Measurements from ENCODE around the gene MATN3. TPM values are rescaled to one million over a fixed set of nuclear protein-coding genes. Genes with fewer than 3 reads are reported as not detected.
"Not testable (repeated sequence)": the region's sequence is repeated elsewhere in the genome, so short reads cannot be mapped to it uniquely, and the experiment has no call there.

MATN3 gene
- total and polyA plus RNA-seq, 8 donors: 0.53 to 7.0 (median 0.87) TPM; not detected in 3

GRCh38 chr2:20050104-20050645 is 37.7 kb upstream of the MATN3 start:
- no peaks in the 10 kb centered on the region for H3K36me3 ChIP-seq

GRCh38 chr2:20049637-20050036 is 37.2 kb upstream of the MATN3 start:
- intact Hi-C loops (cut with DNase I; ENCODE audit: low total_unique reads): no loop called here
- WGBS, 5 donors: 4 to 6% (median 4%) methylated on average over 4 of the region's 4 CpGs
- DNase-seq: peak in 1 of 2 donors; percentile 39

More at GRCh38 chr2:20050104-20050645, 37.7 kb upstream of the MATN3 start:
- WGBS, 5 donors: 0 to 1% (median 1%) methylated on average over 10 of the region's 10 CpGs
- TF ChIP-seq CTCF (IDR thresholded peaks at IDR 0.05): no peak
- TF ChIP-seq EP300 (IDR thresholded peaks at IDR 0.05): no peak
- no peak for TF ChIP-seq POLR2A (IDR thresholded peaks at IDR 0.05)
- peak in 2 of 3 donors; percentile 16 to 33 for TF ChIP-seq POLR2AphosphoS5 (IDR thresholded peaks at IDR 0.05)
- H3K27ac ChIP-seq: peak overlapping the region; percentile 89 to 99 (median 98)
- H3K27me3 ChIP-seq: peaks cover 0 to 5% (median 0%) of the 10 kb centered on the region in 3 donors
- peak in 1 of 2 donors; percentile 83 for DNase-seq
- peaks cover 21 to 58% (median 37%) of the 10 kb centered on the region in 4 donors for H3K4me1 ChIP-seq
- H3K4me3 ChIP-seq: peak overlapping the region; percentile 61 to 87 (median 77)
- no peaks in the 10 kb centered on the region for H3K9me3 ChIP-seq
- intact Hi-C loops (cut with DNase I; ENCODE audit: low total_unique reads): no loop called here

GRCh38 chr2:20048488-20049448 is 36.3 kb upstream of the MATN3 start:
- TF ChIP-seq EP300 (IDR thresholded peaks at IDR 0.05) (no peak), CTCF (IDR thresholded peaks at IDR 0.05) (no peak), POLR2AphosphoS5 (IDR thresholded peaks at IDR 0.05) (no peak), POLR2A (IDR thresholded peaks at IDR 0.05) (no peak)
- peaks cover 27 to 72% (median 50%) of the 10 kb centered on the region in 4 donors for H3K4me1 ChIP-seq
- H3K36me3 ChIP-seq: no peaks in the 10 kb centered on the region
- H3K9me3 ChIP-seq: no peaks in the 10 kb centered on the region
- WGBS, 5 donors: 40 to 47% (median 44%) methylated on average over 6 of the region's 6 CpGs
- peak overlapping the region in 4 of 5 donors; percentile 98 to 99 (median 98) for H3K27ac ChIP-seq
- no peak for DNase-seq
- intact Hi-C loops (cut with DNase I; ENCODE audit: low total_unique reads): no loop called here
- peaks cover 0 to under 1% (median 0%) of the 10 kb centered on the region in 3 donors for H3K27me3 ChIP-seq
- H3K4me3 ChIP-seq: peak overlapping the region; percentile 61 to 87 (median 77)

More at GRCh38 chr2:20049637-20050036, 37.2 kb upstream of the MATN3 start:
- Histone ChIP-seq H3K36me3 (no peaks in the 10 kb centered on the region), H3K27me3 (peaks cover 0 to 5% (median 0%) of the 10 kb centered on the region in 3 donors), H3K27ac (peak overlapping the region in 4 of 5 donors; percentile 98 to 99 (median 98)), H3K4me1 (peaks cover 23 to 63% (median 42%) of the 10 kb centered on the region in 4 donors), H3K9me3 (no peaks in the 10 kb centered on the region), H3K4me3 (peak overlapping the region; percentile 61 to 87 (median 77))
- no peak for TF ChIP-seq EP300 (IDR thresholded peaks at IDR 0.05)
- no peak for TF ChIP-seq POLR2A (IDR thresholded peaks at IDR 0.05)

DNA sequence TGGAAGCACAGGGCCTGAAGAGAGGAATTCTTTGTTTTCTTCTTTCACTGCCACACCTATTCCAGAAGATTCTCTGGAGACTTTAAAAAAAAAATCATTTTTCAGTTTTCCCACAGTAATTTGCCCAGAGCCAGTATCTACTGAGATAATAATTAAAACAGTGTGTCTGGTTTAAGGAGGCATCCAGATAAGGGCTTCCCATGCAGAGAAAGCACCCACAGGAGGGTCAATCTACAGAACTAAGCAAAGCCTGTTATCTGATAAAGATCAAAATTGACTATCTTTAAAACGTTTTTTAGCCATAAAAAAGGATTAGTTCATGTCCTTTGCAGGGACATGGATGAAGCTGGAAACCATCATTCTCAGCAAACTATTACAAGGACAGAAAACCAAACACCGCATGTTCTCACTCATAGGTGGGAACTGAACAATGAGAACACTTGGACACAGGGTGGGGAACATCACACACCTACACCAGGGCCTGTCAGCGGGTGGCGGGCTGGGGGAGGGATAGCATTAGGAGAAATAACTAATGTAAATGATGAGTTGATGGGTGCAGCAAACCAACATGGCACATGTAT is 33.3 kb upstream of the MATN3 start:
- peaks cover 46 to 87% (median 65%) of the 10 kb centered on the region in 4 donors for H3K4me1 ChIP-seq
- WGBS, 5 donors: 57 to 71% (median 70%) methylated on average over 3 to 4 of the region's 4 CpGs
- DNase-seq; intact Hi-C loops (cut with DNase I; ENCODE audit: low total_unique reads); H3K4me3 ChIP-seq; H3K36me3 ChIP-seq; H3K9me3 ChIP-seq; H3K27ac ChIP-seq; H3K27me3 ChIP-seq: not testable (repeated sequence)

GRCh38 chr2:20044778-20045177 is 32.3 kb upstream of the MATN3 start:
- peaks cover 10 to 12% (median 11%) of the 10 kb centered on the region in 4 donors for H3K36me3 ChIP-seq
- 78 to 83% (median 78%) methylated on average over 4 of the region's 4 CpGs for WGBS, 5 donors
- no peak for TF ChIP-seq EP300 (IDR thresholded peaks at IDR 0.05)
- TF ChIP-seq POLR2AphosphoS5 (IDR thresholded peaks at IDR 0.05): no peak
- no peak for TF ChIP-seq POLR2A (IDR thresholded peaks at IDR 0.05)
- TF ChIP-seq CTCF (IDR thresholded peaks at IDR 0.05): no peak
- H3K4me3 ChIP-seq: no peak overlapping the region
- H3K27ac ChIP-seq: no peak overlapping the region
- no peak for DNase-seq
- peaks cover 46 to 95% (median 63%) of the 10 kb centered on the region in 4 donors for H3K4me1 ChIP-seq
- no peaks in the 10 kb centered on the region for H3K27me3 ChIP-seq
- intact Hi-C loops (cut with DNase I; ENCODE audit: low total_unique reads): no loop called here
- no peaks in the 10 kb centered on the region for H3K9me3 ChIP-seq
